ENCODE measurements around the gene NIT1. TPM values are rescaled to one million over a fixed set of nuclear protein-coding genes. Genes with fewer than 3 reads are reported as not detected.

The NIT1 gene
- total and polyA plus RNA-seq, 2 experiments from 2014 or later, result 64.6 to 65.9 TPM

DNA sequence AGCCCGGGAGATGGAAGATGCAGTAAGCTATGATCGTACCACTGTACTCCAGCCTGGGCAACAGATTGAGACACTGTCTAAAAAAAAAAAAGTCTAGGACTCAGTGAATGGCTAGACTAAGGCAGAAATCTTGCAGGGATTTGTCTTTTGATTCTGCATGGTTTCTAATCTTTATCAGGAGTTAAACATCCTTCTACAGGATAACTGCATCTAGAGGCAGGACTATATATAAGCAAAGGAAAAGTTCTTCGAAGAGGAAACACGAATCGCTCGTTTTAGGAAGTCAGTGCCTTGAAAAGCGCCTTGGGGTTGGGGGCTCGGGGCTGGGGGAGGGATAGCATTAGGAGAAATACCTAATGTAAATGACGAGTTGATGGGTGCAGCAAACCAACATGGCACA, 35.3 kb downstream of the NIT1 start:
- H3K36me3 ChIP-seq, result peaks cover 6% of the 10 kb centered on the region
- peak overlapping the region; percentile 53 for H3K4me3 ChIP-seq
- TF ChIP-seq, protein P1, sequence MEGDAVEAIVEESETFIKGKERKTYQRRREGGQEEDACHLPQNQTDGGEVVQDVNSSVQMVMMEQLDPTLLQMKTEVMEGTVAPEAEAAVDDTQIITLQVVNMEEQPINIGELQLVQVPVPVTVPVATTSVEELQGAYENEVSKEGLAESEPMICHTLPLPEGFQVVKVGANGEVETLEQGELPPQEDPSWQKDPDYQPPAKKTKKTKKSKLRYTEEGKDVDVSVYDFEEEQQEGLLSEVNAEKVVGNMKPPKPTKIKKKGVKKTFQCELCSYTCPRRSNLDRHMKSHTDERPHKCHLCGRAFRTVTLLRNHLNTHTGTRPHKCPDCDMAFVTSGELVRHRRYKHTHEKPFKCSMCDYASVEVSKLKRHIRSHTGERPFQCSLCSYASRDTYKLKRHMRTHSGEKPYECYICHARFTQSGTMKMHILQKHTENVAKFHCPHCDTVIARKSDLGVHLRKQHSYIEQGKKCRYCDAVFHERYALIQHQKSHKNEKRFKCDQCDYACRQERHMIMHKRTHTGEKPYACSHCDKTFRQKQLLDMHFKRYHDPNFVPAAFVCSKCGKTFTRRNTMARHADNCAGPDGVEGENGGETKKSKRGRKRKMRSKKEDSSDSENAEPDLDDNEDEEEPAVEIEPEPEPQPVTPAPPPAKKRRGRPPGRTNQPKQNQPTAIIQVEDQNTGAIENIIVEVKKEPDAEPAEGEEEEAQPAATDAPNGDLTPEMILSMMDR (IDR thresholded peaks at IDR 0.05; ENCODE audit: low read depth, low read length), result no peak
- no peaks in the 10 kb centered on the region for H3K9me3 ChIP-seq (ENCODE audit: low read depth)
- no peak for DNase-seq (ENCODE audit: low read depth in 1 of 2, low spot score in 1 of 2)
- no peaks in the 10 kb centered on the region for H3K4me1 ChIP-seq (ENCODE audit: low read depth)
- H3K27me3 ChIP-seq, result no peaks in the 10 kb centered on the region
- peak overlapping the region; percentile 91 for H3K27ac ChIP-seq

DNA sequence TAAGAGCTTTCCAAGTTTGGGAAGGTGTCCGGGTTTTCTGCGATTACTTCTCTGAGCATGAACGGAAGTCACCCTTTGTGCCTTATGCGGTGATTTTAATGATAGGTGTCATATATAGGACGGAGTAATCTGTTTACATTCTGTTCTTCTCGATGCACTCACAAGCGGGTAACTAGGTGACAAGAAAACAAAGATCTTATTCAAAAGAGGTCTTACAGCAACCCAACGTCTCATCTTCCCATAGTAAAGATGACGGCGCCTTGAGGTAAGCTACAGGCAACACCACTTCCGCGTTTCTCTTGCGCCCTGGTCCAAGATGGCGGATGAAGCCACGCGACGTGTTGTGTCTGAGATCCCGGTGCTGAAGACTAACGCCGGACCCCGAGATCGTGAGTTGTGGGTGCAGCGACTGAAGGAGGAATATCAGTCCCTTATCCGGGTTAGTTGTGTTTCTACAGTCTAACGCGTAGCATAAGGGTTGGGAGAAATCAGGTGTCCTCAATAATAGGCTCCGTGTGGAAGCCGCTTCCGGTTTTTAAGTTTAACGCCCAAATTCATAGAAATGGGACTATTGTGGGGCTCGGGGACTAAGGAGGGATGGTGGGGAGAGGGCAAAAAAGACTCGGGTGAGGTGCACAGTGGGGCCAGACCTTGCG, 35.9 kb downstream of the NIT1 start, which contains the start of gene UFC1:
Gene UFC1, plus strand, starts transcription at position 297 of the 656 bp plus-strand sequence. Its CDS starts 20 bp downstream, at position 317.
- Histone ChIP-seq H3K4me3 (peak within 1 kb of the TSS; percentile 53), H3K36me3 (peaks cover 6% of the 10 kb centered on the region), H3K4me1 (ENCODE audit: low read depth) (peaks cover 3% of the 10 kb centered on the region), H3K27me3 (no peaks in the 10 kb centered on the region), H3K9me3 (ENCODE audit: low read depth) (no peaks in the 10 kb centered on the region), H3K27ac (peak within 1 kb of the TSS; percentile 91)
- DNase-seq (ENCODE audit: low read depth in 1 of 2, low spot score in 1 of 2), result peak; percentile 85 to 94
- TF ChIP-seq, protein P1 (IDR thresholded peaks at IDR 0.05; ENCODE audit: low read depth, low read length), result no peak

DNA sequence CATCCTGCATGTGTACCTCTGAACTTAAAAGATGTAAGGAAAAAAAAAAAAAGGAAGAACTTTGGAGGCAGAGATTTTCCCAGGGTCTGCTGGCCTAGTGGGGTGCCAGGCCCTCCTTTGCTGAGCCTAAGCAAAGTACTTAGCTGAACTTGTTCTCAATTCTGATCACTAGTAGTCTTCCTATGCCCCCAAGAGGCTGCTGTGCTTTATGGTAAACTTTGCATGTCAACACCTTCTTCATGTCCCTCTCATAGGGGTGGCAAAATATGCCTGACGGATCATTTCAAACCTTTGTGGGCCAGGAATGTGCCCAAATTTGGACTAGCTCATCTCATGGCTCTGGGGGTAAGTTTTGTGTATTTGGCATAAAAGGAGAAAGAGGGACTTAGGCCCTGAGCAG, 40.0 kb downstream of the NIT1 start:
- TF ChIP-seq, protein P1 (IDR thresholded peaks at IDR 0.05; ENCODE audit: low read depth, low read length), result no peak
- Histone ChIP-seq H3K27ac (no peak overlapping the region), H3K4me1 (ENCODE audit: low read depth) (peaks cover 6% of the 10 kb centered on the region), H3K4me3 (no peak overlapping the region), H3K9me3 (ENCODE audit: low read depth) (no peaks in the 10 kb centered on the region), H3K36me3 (peaks cover 6% of the 10 kb centered on the region), H3K27me3 (no peaks in the 10 kb centered on the region)
- no peak for DNase-seq (ENCODE audit: low read depth in 1 of 2, low spot score in 1 of 2)

DNA sequence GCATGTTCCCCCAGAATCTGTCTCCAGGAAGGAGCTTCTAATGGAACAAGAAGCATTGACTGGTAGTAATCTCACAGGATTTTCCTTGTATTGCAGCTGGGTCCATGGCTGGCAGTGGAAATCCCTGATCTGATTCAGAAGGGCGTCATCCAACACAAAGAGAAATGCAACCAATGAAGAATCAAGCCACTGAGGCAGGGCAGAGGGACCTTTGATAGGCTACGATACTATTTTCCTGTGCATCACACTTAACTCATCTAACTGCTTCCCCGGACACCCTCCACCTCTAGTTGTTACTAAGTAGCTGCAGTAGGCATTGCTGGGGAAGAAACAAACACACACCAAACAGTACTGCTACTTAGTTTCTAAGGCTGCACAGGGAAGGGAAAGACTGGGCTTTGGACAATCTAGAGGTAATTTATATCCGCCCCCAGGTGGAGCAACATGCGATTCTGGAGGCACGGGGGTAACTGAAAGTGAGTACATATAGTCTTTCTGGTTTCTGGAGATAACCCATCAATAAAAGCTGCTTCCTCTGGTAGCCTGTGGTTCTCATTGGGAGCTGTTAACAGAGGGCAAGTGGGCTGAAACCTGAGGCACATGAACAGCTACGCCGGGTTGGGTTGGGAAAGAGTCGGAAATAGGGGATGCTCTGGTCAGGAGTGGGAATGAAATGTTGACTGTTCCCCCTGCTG, 40.6 kb downstream of the NIT1 start:
- H3K4me1 ChIP-seq (ENCODE audit: low read depth), result peaks cover 6% of the 10 kb centered on the region
- H3K27me3 ChIP-seq, result no peaks in the 10 kb centered on the region
- no peak overlapping the region for H3K4me3 ChIP-seq
- H3K27ac ChIP-seq, result peak overlapping the region; percentile 89
- DNase-seq (ENCODE audit: low read depth in 1 of 2, low spot score in 1 of 2), result no peak
- H3K9me3 ChIP-seq (ENCODE audit: low read depth), result no peaks in the 10 kb centered on the region
- TF ChIP-seq, protein P1 (IDR thresholded peaks at IDR 0.05; ENCODE audit: low read depth, low read length), result no peak
- H3K36me3 ChIP-seq, result peaks cover 6% of the 10 kb centered on the region

DNA sequence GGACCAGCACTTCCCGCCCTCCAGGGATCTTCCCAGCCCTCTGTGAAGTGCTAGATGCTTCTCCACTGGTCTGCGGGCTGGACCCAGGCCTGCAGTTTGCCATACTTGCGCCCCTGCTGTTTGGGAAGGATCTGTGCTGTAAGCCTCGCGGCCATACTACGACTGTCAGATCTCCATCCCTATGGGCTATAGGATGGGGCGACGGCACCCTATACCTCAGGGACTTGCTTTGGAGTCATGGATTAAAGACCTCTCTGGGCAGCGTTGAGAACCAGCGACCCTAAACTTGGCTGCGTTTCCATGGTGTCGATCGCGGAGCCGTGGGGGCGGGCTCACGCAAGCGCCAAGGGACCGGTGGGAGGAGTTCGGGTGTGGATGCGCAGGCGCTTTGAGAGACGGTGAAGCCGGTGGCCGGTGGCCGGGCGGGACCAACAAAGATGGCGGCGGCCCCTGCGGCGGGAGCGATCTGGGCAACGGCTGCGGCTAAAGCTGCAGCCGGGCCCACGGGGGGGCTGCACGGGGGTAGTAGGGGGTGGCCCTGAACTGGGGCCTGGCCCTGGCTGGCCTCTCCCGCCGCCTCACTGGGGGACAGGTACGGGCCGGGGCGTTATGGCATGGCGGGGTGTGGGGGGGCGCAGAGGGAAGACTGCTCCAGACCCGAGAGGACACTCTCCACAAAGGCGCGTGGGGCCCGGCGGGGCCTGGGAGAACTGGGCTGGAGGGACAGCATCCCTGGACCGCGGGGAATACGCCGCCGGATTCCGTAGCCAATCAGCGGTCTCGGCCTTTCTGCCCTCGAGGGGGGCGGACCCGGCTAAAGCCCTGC, 41.4 kb downstream of the NIT1 start, which contains the start of gene USP21:
Gene USP21, plus strand, starts transcription at position 414 of the 826 bp plus-strand sequence. CDS start 1,141 bp downstream, outside the sequence.
- Histone ChIP-seq H3K27me3 (no peaks in the 10 kb centered on the region), H3K9me3 (ENCODE audit: low read depth) (no peaks in the 10 kb centered on the region), H3K4me3 (peak within 1 kb of the TSS; percentile 59), H3K27ac (peak within 1 kb of the TSS; percentile 89), H3K36me3 (peaks cover 8% of the 10 kb centered on the region), H3K4me1 (ENCODE audit: low read depth) (peaks cover 6% of the 10 kb centered on the region)
- peak; percentile 93 to 96 for DNase-seq (ENCODE audit: low read depth in 1 of 2, low spot score in 1 of 2)
- TF ChIP-seq, protein P1 (IDR thresholded peaks at IDR 0.05; ENCODE audit: low read depth, low read length), result peak; percentile 45

All from cardiac muscle cell (in vitro differentiated cells and primary cell).